ENCODE data around the gene MDM4.
A peak's percentile ranks its signal among the peaks of the same experiment; 100 is the strongest.
"Not testable (repeated sequence)": the region's sequence is repeated elsewhere in the genome, so short reads cannot be mapped to it uniquely, and the experiment has no call there.

The MDM4 gene

GRCh38 chr1:204545881-204546280 is 29.7 kb downstream of the MDM4 start:
- in situ Hi-C loops (cut with HindIII; ENCODE audit: low pct_ligation_motif_present, low pct_unique_long_range_greater_than_20kb, low sequenced_read_pairs), result no loop called here
- no peak for DNase-seq

GRCh38 chr1:204548265-204548664 is 32.1 kb downstream of the MDM4 start:
- no peak for DNase-seq
- in situ Hi-C loops (cut with HindIII; ENCODE audit: low pct_ligation_motif_present, low pct_unique_long_range_greater_than_20kb, low sequenced_read_pairs), result no loop called here

- in situ Hi-C loops (cut with HindIII; ENCODE audit: low pct_ligation_motif_present, low pct_unique_long_range_greater_than_20kb, low sequenced_read_pairs), result no loop called here
- no peak for DNase-seq
Observed at GRCh38 chr1:204549313-204549712, 33.1 kb downstream of the MDM4 start.

GRCh38 chr1:204550926-204551325 is 34.7 kb downstream of the MDM4 start:
- no peak for DNase-seq
- in situ Hi-C loops (cut with HindIII; ENCODE audit: low pct_ligation_motif_present, low pct_unique_long_range_greater_than_20kb, low sequenced_read_pairs), result no loop called here

- in situ Hi-C loops (cut with HindIII; ENCODE audit: low pct_ligation_motif_present, low pct_unique_long_range_greater_than_20kb, low sequenced_read_pairs), result no loop called here
- DNase-seq, result no peak
Observed at GRCh38 chr1:204556458-204557052, 40.3 kb downstream of the MDM4 start.

GRCh38 chr1:204558467-204558866 is 42.3 kb downstream of the MDM4 start:
- in situ Hi-C loops (cut with HindIII; ENCODE audit: low pct_ligation_motif_present, low pct_unique_long_range_greater_than_20kb, low sequenced_read_pairs), result no loop called here
- no peak for DNase-seq

GRCh38 chr1:204560002-204560401 is 43.8 kb downstream of the MDM4 start:
- in situ Hi-C loops (cut with HindIII; ENCODE audit: low pct_ligation_motif_present, low pct_unique_long_range_greater_than_20kb, low sequenced_read_pairs), result not testable (repeated sequence)

GRCh38 chr1:204560590-204561150 is 44.5 kb downstream of the MDM4 start:
- in situ Hi-C loops (cut with HindIII; ENCODE audit: low pct_ligation_motif_present, low pct_unique_long_range_greater_than_20kb, low sequenced_read_pairs), result no loop called here
- DNase-seq, result peak; percentile 77

More at GRCh38 chr1:204560002-204560401, 43.8 kb downstream of the MDM4 start:
- DNase-seq, result not testable (repeated sequence)

GRCh38 chr1:204562075-204562990 is 46.1 kb downstream of the MDM4 start:
- in situ Hi-C loops (cut with HindIII; ENCODE audit: low pct_ligation_motif_present, low pct_unique_long_range_greater_than_20kb, low sequenced_read_pairs), result no loop called here
- DNase-seq, result no peak

GRCh38 chr1:204563307-204563706 is 47.1 kb downstream of the MDM4 start:
- in situ Hi-C loops (cut with HindIII; ENCODE audit: low pct_ligation_motif_present, low pct_unique_long_range_greater_than_20kb, low sequenced_read_pairs), result no loop called here
- no peak for DNase-seq

- DNase-seq, result no peak
- in situ Hi-C loops (cut with HindIII; ENCODE audit: low pct_ligation_motif_present, low pct_unique_long_range_greater_than_20kb, low sequenced_read_pairs), result no loop called here
Observed at GRCh38 chr1:204563780-204564179, 47.6 kb downstream of the MDM4 start.

GRCh38 chr1:204564835-204565234 is 48.6 kb downstream of the MDM4 start:
- in situ Hi-C loops (cut with HindIII; ENCODE audit: low pct_ligation_motif_present, low pct_unique_long_range_greater_than_20kb, low sequenced_read_pairs), result no loop called here
- no peak for DNase-seq

GRCh38 chr1:204565617-204566582 is 49.7 kb downstream of the MDM4 start:
- in situ Hi-C loops (cut with HindIII; ENCODE audit: low pct_ligation_motif_present, low pct_unique_long_range_greater_than_20kb, low sequenced_read_pairs), result no loop called here
- DNase-seq, result peak; percentile 79

- in situ Hi-C loops (cut with HindIII; ENCODE audit: low pct_ligation_motif_present, low pct_unique_long_range_greater_than_20kb, low sequenced_read_pairs), result no loop called here
- DNase-seq, result no peak
Observed at GRCh38 chr1:204566583-204566955, 50.4 kb downstream of the MDM4 start.

- DNase-seq, result no peak
- in situ Hi-C loops (cut with HindIII; ENCODE audit: low pct_ligation_motif_present, low pct_unique_long_range_greater_than_20kb, low sequenced_read_pairs), result no loop called here
Observed at GRCh38 chr1:204567071-204567470, 50.9 kb downstream of the MDM4 start.

GRCh38 chr1:204568576-204569315 is 52.5 kb downstream of the MDM4 start:
- DNase-seq, result no peak
- in situ Hi-C loops (cut with HindIII; ENCODE audit: low pct_ligation_motif_present, low pct_unique_long_range_greater_than_20kb, low sequenced_read_pairs), result no loop called here

- no peak for DNase-seq
- in situ Hi-C loops (cut with HindIII; ENCODE audit: low pct_ligation_motif_present, low pct_unique_long_range_greater_than_20kb, low sequenced_read_pairs), result no loop called here
Observed at GRCh38 chr1:204569478-204569877, 53.3 kb downstream of the MDM4 start.

GRCh38 chr1:204570021-204570420 is 53.8 kb downstream of the MDM4 start:
- in situ Hi-C loops (cut with HindIII; ENCODE audit: low pct_ligation_motif_present, low pct_unique_long_range_greater_than_20kb, low sequenced_read_pairs); DNase-seq: not testable (repeated sequence)

Data from ACHN (cell line).